ENCODE measurements around the gene SLIT1.

SLIT1 gene

GRCh38 chr10:97185326-97186058 lies at the start of gene SLIT1:
TSS of gene SLIT1 (minus strand) at chr10:97185959. CDS start at chr10:97185674, 285 bp downstream.
- no peak for DNase-seq

GRCh38 chr10:97235353-97235752 lies 49.6 kb upstream of the SLIT1 start:
- DNase-seq, result no peak

- DNase-seq, result peak; percentile 6
Measured at GRCh38 chr10:97234400-97234799, 48.6 kb upstream of the SLIT1 start.

GRCh38 chr10:97230146-97230545 lies 44.4 kb upstream of the SLIT1 start:
- DNase-seq, result no peak

GRCh38 chr10:97229322-97230015 lies 43.7 kb upstream of the SLIT1 start:
- DNase-seq, result no peak

GRCh38 chr10:97228775-97229157 lies 43.0 kb upstream of the SLIT1 start:
- DNase-seq, result no peak

GRCh38 chr10:97228130-97228774 lies 42.5 kb upstream of the SLIT1 start:
- DNase-seq, result no peak

- DNase-seq, result no peak
Measured at GRCh38 chr10:97226398-97226797, 40.6 kb upstream of the SLIT1 start.

- no peak for DNase-seq
Measured at GRCh38 chr10:97224483-97225435, 39.0 kb upstream of the SLIT1 start.

- no peak for DNase-seq
Measured at GRCh38 chr10:97222326-97222961, 36.7 kb upstream of the SLIT1 start.

GRCh38 chr10:97220355-97220754 lies 34.6 kb upstream of the SLIT1 start:
- no peak for DNase-seq

GRCh38 chr10:97217299-97217698 lies 31.5 kb upstream of the SLIT1 start:
- no peak for DNase-seq

- DNase-seq, result no peak
Measured at GRCh38 chr10:97215619-97216260, 30.0 kb upstream of the SLIT1 start.

GRCh38 chr10:97213431-97213830 lies 27.7 kb upstream of the SLIT1 start:
- DNase-seq, result no peak

GRCh38 chr10:97211229-97211628 lies 25.5 kb upstream of the SLIT1 start:
- no peak for DNase-seq

GRCh38 chr10:97210543-97210960 lies 24.8 kb upstream of the SLIT1 start:
- DNase-seq, result peak; percentile 52

- DNase-seq, result no peak
Measured at GRCh38 chr10:97207756-97208346, 22.1 kb upstream of the SLIT1 start.

- no peak for DNase-seq
Measured at GRCh38 chr10:97207131-97207530, 21.4 kb upstream of the SLIT1 start.

GRCh38 chr10:97204826-97205679 lies 19.3 kb upstream of the SLIT1 start:
- DNase-seq, result no peak

- no peak for DNase-seq
Measured at GRCh38 chr10:97203220-97203619, 17.5 kb upstream of the SLIT1 start.

All from kidney glomerular epithelial cell (primary cell).